T47D (cell line): Measurements from ENCODE around the gene FTMT.
"Not testable (repeated sequence)": the region's sequence is repeated elsewhere in the genome, so short reads cannot be mapped to it uniquely, and the experiment has no call there.

ENCODE experiments used
- DNase-seq, 2 experiments: peaks; one replicate each; pipeline versions ENCODE4 v3.0.0 to v3.0.0-alpha.2; 2011 to 2012; ENCODE audit warnings: low read depth in 1 of 2, low spot score in 1 of 2
- JUND ChIP-seq: IDR thresholded peaks from 2 replicates; pipeline ENCODE4 v1.6.1; 2012; ENCODE audit warnings: low read depth
- in situ Hi-C: cut with HindIII; loops from 2 replicates; pipeline ENCODE4 v1.10.0; 2016; ENCODE audit warnings: low sequenced_read_pairs, low pct_unique_long_range_greater_than_20kb

FTMT gene

DNA sequence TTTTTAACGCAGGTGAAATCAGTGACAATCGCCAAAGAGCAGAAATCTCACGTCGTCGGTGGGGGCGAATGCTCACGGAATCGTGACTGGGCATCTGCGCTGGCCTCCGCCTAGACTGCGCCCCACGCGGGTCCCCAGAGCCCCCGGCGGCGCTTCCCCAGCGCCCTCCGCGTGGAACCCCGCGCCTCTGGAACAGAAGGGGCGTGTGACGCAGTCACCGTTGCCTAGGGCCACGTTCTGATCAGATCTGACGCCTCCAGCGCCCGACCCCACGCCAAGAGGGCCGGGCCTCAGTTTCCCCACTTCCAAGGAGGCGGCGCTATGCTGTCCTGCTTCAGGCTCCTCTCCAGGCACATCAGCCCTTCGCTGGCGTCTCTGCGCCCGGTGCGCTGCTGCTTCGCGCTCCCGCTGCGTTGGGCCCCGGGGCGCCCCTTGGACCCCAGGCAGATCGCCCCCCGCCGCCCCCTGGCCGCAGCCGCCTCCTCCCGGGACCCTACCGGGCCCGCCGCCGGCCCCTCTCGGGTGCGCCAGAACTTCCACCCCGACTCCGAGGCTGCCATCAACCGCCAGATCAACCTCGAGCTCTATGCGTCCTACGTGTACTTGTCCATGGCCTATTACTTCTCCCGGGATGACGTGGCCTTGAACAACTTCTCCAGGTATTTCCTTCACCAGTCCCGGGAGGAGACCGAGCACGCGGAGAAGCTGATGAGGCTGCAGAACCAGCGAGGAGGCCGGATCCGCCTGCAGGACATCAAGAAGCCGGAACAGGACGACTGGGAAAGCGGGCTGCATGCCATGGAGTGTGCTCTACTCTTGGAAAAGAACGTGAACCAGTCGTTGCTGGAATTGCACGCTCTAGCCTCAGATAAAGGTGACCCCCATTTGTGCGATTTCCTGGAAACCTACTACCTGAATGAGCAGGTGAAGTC is at the start of gene FTMT:
Gene FTMT, plus strand, starts transcription at position 240 of the 932 bp plus-strand sequence. Its CDS starts 82 bp downstream, at position 322.
- in situ Hi-C loops, result no loop called here
- no peak for DNase-seq
- no peak for TF ChIP-seq JUND

- in situ Hi-C loops, DNase-seq: not testable (repeated sequence)
Measured at GRCh38 chr5:121805251-121805650, 46.4 kb upstream of the FTMT start.

DNA sequence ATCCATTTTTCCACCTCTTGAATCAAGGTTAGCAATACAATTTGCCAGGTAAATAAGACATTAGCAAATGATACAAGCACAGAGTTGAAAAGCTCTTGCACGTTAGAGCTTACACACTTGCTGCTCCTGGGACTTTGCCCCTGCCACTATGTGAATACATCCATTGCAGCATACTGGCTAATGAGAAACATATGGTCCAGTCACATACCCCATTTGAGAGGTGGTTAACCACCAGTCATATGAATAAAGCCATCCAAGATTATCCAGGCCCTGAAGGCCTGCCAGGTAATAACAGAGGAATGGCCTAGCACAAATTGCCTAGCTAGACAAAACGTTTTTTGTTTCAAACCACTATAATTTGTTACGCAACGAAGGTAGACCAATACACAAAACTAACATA is 45.8 kb upstream of the FTMT start:
- no peak for TF ChIP-seq JUND
- in situ Hi-C loops, result no loop called here
- no peak for DNase-seq

DNA sequence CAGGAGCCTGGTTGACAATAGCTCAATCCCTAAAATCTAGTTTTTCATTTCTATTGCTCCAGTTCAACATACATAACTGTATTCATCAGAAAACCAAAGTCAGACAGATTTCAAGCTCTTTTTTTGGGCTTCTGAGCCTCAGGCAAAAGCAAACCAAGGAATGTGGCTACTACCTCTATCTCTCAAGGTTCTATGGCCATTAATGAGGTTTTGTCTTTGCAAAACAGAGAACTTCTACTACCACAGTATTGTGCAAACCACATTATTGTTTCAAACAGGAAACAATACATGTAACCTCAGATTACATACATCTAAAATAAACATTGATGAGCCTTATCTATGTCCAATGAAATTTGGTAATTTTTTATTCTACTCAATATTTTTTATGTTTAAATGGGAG is 35.5 kb upstream of the FTMT start:
- DNase-seq, result no peak
- in situ Hi-C loops, result no loop called here
- TF ChIP-seq JUND, result no peak

GRCh38 chr5:121819682-121820261 is 31.9 kb upstream of the FTMT start:
- in situ Hi-C loops, result no loop called here
- no peak for DNase-seq
- no peak for TF ChIP-seq JUND

GRCh38 chr5:121833617-121834016 is 18.1 kb upstream of the FTMT start:
- in situ Hi-C loops, result no loop called here
- DNase-seq, result no peak
- TF ChIP-seq JUND, result no peak

DNA sequence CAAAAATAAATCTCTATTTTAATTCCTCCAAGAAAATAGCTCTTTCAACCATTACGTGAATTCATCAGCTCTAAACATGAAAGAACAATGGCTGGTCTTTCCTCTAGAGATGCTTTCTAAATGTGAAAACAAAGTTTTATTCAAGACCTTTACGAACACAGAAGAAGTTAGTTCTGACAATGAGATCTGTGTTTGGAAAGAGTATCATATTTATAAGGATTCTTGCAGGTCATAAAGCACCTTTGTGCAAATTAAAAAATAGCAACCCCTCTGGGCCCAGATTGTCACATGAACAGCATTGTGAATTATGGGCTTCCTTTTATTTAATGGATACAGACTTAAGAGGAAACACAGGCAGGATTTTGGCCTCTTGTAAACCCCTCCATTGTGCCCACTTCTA is 17.7 kb upstream of the FTMT start:
- in situ Hi-C loops, result no loop called here
- no peak for DNase-seq
- TF ChIP-seq JUND, result no peak

- in situ Hi-C loops, result no loop called here
- no peak for DNase-seq
- TF ChIP-seq JUND, result no peak
Measured at GRCh38 chr5:121841892-121842291, 9.8 kb upstream of the FTMT start.

DNA sequence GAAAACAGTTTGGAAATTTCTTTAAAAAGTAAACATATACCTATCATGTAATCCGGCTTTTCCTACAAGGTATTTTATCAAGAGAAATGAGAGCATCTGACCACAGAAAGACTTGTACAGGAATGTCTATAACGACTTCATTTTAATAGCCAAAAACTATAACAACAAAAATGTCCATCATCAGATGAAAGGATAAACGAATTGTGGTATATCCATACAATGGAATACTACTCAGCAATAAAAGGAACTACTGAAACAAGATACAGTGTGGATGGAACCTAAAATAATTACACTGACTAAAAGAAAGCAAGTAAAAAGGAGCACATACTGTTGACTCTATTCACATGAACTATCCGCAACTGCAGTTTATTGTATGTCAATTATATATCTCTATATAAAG is 1.4 kb upstream of the FTMT start:
- no peak for DNase-seq
- no peak for TF ChIP-seq JUND
- in situ Hi-C loops, result no loop called here

GRCh38 chr5:121853850-121854249 is 2.2 kb downstream of the FTMT start:
- TF ChIP-seq JUND, result no peak
- no peak for DNase-seq
- in situ Hi-C loops, result no loop called here

DNA sequence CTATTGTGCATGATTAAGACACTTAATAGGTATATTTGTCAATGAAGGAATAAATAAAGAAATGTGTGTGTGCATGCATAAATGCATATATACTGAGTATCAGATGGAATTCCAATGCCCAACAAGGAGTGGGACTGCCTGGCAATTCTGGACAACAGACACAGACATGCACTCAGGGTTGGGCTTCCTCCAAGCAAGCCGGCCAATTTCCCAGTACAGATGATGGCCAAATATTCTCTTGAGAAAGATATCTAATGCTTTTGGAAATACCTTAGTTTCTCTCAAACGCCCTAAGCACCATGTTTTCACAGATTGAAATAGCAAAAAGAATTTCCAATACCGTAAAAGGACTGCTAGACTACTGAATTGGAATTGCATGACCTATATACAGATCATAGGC is 11.1 kb downstream of the FTMT start:
- TF ChIP-seq JUND, result no peak
- in situ Hi-C loops, result no loop called here
- DNase-seq, result no peak

- no peak for DNase-seq
- no peak for TF ChIP-seq JUND
- in situ Hi-C loops, result no loop called here
Measured at GRCh38 chr5:121863753-121864285, 12.1 kb downstream of the FTMT start.

DNA sequence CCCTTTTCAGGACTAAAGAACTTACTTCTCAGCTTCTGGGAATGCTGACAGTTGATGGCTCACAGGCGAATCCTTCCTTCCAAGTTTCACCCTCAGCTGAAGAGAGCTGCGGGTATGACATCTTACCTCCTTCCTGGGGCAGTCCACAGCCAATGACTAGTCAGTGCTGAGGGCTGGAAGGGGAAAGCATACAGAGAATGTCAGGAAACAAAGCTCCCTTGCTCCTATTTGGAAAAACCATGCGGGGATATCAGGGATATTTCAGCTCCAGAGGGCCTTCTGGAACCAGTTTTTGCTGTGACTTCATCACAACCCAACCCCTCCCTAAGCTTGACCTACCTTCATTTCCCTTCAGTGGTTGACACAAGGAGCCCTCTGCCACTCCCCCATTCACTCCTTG is 15.7 kb downstream of the FTMT start:
- no peak for TF ChIP-seq JUND
- no peak for DNase-seq
- in situ Hi-C loops, result no loop called here
